CD4-positive, alpha-beta T cell treated with Interleukin-15 for 1 hour (primary cell): ENCODE data around the gene AIMP2.
"Not testable (repeated sequence)": the region's sequence is repeated elsewhere in the genome, so short reads cannot be mapped to it uniquely, and the experiment has no call there.

Experiments used
- DNase-seq: peaks from one replicate; pipeline ENCODE4 v3.0.0-alpha.2; 2020

The AIMP2 gene

DNA sequence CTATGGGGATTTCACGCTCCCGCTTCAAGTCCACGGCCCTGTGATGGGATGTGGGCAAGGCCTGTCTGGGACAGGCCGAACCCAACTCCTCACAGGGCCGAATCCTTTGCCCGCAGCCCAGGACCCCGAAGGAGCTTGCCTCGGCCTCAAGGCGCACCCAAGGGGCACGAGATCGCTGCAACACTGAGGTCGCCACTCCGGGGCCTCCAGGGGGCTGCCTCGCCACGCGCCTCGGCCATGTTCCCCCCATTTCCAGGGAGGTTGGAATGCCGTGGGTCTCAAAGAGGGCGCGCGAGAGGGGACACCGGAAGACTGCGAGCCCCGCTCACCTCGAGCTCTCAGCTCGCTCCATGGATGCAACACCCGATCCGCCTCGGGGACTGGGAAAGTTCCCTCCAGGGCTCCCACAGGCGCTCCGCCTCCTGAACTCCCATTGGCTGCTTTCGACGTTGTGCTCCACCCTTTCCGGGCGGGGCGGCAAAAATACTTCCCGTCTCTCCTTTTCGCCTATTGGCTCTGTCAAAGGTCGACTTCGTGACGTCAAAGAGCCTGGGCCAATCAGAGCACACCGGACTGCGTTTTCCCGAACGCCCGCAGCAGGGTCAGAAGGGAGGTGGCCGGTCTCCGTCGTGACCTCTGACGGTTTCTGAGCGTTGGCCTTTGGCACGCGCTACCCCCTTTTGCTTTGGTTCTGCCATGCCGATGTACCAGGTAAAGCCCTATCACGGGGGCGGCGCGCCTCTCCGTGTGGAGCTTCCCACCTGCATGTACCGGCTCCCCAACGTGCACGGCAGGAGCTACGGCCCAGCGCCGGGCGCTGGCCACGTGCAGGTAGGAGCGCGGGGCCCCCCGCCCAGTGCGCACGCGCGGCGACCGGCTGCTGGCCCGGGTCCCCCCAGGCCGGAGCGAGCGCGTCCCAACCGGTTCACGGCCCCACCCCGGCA lies at the start of gene AIMP2, which contains the start of gene PMS2:
Gene AIMP2 (plus strand): TSS at position 605 of the 944 bp plus-strand sequence. CDS start 92 bp downstream, at position 697.
Gene PMS2 (minus strand): TSS at position 382 of the 944 bp plus-strand sequence. CDS start 30 bp downstream, at position 352.
- DNase-seq, result peak; percentile 94

DNA sequence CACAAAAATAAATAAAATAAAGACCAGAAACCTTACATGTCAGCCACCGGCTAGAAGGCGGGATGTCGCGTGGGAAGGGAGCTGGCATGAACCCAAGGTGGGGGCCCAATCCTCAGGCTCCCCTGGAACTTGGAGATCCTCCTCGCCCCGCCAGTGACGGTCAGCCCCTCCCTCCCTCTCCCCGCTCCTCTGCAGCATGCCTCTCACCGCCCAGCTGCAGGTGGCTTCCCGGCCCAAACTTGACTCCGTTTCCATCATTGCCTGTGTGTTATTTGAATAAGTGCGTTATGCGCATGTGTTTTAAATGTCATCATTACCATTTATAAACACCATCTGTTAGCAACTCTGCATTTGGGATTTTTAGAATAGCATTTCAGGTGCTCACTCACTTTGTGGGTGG lies 45.9 kb upstream of the AIMP2 start:
- not testable (repeated sequence) for DNase-seq

DNA sequence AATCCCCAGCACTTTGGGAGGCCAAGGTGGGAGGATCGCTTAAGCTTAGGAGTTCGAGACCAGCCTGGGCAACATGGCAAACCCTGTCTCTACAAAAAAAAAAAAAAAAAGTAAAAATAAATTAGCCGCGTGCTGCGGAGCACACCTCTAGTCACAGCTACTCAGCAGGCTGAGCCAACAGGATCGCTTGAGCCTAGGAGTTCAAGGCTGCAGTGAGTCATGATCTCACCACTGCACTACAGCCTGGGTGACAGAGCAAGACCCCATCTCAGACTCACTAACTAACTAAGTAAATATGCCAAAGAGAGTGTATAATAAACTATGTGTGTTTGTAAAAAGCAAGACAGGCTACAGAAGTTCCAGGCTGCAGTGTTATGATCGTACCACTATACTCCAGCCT lies 45.3 kb upstream of the AIMP2 start:
- DNase-seq, result not testable (repeated sequence)

DNA sequence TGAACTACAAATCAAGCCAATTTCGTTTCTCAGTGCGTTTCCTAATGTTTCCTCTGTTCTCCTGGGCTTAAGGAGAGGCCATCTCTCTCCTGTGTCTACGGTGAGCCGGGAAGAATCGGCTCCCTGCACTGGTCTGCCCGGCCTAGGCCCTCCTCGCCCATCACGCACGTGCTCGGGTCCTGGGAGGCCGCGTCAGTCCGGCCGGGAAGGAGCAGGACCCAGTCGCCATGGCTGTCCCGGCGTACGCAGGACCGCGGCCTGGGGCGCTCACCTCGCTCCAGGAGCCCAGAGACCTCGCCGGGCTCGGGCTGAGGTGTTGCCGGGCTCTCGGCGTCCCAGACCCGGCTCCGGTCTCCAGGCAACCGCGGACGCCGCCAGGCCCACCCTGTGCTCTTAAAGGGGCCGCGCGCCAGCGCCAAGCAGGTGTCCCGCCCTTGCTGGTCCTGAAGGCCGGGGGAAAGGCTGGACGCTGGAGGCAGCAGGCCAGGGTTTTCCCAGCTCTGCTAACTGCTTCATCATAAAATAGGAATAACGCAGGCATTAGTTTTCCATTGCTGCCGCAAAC lies 38.6 kb upstream of the AIMP2 start, which contains the start of gene RSPH10B:
Gene RSPH10B (minus strand): TSS at position 343 of the 565 bp plus-strand sequence. CDS start 3,573 bp downstream, outside the sequence.
- not testable (repeated sequence) for DNase-seq

DNA sequence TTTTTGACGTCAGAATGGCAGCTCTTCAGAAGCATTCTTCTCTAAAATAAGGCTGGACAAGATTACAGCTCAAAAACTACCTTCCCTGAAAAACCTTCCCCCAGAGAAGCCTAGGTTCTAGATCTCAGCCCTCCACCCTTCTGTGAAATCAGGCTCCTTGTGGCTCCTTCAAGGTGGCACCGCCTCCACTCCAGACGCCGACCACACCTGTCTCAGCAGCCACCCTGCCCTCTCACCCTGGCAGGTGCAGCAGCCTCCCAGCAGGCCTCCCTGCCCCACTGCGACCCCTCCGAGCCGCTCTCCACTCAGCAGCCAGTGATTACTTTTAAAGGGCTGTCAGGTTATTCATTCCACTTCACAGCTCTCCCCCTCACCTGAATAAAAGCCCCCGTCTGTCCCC lies 35.5 kb upstream of the AIMP2 start:
- DNase-seq, result not testable (repeated sequence)

DNA sequence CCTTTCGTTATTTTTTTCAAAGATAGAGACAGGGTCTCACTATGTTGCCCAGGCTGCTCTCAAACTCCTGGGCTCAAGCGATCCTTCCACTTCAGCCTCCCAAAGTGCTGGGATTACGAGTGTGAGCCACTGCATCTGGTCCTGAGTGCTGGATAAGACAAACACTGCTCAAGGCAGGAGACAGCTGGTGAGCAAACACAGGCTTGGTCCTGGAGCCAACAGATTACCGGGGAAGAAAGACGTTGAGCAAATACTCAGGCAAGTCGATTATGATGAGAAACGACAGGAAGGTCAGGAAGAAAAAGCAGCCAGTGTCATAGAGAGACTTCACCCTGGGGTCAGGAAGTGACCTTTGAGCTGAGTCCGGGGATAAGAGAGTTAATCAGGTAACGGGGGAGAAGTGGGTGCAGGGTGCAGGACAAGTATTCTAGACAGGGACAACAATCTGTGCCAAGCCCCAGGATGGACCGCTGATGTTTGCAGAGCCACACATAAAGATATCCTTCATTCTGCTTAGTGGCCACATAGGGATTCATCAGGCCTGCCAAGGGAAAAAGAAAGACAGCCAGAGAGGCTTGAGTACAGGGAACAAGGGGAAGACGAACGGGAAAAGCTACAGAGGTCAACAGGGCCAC lies 29.3 kb upstream of the AIMP2 start:
- DNase-seq, result not testable (repeated sequence)

DNA sequence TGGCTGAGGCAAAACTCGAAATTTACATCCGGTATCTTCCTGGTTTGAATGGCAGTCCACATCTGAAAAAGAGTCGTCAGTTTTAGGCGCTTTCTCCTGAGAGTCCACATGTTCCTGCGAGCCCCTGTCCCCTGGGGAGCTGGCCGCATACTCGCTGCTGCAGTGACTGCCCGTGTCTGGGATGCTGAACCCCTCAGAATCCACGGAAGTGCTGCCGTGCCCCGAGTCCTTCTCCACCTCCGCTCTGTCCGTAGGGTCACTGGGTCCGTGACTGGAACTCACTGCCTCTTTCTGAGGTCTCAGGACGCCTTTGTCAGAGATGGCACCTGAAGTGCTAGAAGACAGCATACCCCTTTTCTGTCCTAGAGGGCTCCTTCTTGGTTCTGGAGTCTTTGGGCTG lies 22.0 kb upstream of the AIMP2 start:
- DNase-seq, result not testable (repeated sequence)

DNA sequence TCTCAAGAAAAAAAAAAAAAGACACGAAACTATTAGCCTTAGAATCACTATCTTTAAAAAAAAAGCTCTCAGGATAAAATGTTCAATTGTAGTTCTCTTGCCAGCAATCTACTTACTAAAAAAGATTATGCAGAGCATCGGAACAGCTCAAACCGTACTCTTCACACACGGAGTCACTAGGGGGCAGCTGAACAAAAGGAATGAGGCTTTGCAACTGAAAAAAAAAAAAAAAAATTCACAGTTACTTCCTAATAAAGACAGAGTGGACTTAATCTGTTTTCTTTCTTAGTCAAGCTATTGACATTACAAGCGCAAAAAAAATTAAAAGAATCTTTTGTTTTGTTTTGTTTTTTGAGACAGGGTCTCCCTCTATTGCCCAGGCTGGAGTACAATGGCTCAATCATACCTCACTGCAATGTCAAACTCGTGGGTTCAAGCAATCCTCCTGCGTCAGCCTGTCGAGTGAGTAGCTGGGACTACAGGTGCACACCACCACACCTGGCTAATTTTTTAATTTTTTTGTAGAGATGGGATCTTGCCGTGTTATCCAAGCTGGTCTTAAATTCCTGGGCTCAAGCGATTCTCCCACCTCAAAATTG lies 11.8 kb upstream of the AIMP2 start:
- DNase-seq, result peak; percentile 52

DNA sequence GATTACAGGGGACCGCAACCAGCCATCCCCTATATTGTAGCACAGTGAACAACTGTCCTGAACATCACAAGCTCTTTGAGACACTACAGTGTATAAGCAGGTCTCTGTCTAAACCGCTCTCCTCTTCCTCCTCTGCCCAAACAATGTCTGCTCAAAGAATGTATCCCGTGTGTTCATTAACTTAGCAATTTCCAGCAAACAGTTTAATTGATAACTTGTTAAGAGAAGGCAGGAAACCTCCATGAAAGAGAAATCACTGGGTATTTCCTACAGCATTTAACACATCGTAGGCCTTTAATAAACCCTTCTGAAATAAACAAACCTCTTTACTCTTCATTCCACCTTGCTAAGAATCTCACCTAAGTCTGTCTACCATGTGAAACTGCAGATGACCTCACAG lies 1.7 kb upstream of the AIMP2 start:
- no peak for DNase-seq

DNA sequence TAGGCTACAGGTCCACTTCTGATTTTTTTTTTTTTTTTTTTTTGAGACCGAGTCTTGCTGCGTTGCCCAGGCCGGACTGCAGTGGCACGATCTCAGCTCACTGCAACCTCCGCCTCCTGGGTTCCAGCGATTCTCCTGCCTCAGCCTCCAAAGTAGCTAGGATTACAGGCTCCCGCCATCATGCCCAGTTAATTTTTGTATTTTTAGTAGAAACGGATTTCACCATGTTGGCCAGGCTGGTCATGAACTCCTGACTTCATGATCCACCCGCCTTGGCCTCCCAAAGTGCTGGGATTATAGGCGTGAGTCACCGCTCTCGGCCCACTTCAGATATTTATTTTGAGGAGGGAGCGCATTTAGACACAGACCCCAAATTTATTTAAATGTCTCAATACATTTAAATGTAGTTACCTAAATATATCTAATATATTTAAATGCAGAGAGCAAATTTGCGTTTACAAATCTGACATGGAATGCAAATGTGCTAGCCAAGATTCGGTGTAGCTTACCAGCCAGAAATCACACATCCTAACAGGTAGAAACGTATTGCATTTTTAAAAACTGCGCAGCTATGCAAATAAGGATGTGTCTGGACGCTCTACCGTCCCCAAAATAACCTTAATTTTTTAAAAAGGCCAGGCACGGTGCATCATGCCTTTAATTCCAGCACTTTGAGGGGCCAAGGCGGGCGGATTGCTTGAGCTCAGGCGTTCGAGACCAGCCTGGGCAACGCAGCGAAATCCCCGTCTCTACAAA lies 1.1 kb upstream of the AIMP2 start:
- DNase-seq, result not testable (repeated sequence)

DNA sequence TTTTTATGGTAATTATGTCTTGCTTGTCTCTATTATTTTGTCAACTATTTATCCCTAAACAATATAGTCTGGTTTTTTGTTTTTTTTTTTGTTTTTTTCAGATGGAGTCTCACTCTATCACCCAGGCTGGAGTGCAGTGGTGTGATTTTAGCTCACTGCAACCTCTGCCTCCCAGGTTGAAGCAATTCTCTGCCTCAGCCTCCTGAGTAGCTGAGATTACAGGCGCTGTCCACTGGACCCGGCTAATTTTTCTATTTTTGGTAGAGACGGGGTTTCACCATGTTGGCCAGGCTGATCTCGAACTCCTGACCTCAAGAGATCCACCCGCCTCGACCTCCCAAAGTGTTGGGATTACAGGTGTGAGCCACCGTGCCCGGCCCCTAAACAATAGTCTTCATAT lies 1.3 kb downstream of the AIMP2 start:
- not testable (repeated sequence) for DNase-seq

DNA sequence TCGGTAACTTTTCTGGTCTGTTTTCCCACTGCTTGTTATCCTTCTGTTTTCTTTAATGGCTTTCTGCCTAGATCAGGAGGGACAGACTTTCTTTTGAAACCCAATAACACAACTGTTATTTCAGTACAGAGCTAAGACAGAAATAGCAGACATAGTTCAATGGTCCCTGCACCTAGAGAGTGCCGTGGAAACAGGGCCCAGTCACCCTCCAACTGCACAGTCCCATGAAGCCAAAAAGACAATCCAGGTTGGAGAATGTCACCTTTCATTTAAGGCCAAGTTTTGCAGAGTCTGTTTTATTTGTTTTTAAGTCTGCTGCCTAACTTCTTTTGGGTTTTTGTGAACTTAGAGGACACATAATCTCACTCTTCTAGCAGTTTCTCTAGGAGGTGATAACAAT lies 2.5 kb downstream of the AIMP2 start:
- no peak for DNase-seq

DNA sequence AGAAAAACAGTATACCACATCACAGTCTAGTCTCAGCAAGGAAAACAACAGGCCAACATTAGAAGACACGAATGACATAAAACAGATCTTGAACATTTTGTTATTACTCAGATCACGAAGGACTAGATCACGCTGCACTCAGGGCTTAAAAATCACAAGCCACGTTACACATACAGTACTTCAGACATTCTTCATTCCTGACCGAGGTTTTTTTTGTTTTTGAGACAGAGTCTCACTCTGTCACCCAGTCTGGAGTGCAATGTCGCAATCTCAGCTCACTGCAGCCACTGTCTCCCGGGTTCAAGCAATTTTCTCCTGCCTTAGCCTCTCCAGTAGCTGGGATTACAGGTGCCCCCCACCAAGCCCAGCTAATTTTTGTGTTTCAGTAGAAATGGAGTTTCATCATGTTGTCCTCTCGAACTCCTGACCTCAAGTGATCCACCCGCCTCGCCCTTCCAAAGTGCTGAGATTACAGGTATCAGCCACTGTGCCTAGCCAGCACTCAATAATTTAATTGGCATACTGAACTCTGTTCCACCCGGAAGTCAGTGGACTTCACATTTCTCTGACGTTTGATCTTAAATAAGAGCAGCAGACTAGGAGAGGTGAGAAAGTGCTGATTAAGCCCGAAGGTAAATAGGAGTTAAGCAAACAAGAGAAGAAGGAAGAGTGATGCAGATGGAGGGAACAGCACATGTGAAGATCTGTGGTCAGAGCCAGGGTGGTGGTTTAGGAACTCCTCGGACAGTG lies 3.5 kb downstream of the AIMP2 start:
- no peak for DNase-seq

DNA sequence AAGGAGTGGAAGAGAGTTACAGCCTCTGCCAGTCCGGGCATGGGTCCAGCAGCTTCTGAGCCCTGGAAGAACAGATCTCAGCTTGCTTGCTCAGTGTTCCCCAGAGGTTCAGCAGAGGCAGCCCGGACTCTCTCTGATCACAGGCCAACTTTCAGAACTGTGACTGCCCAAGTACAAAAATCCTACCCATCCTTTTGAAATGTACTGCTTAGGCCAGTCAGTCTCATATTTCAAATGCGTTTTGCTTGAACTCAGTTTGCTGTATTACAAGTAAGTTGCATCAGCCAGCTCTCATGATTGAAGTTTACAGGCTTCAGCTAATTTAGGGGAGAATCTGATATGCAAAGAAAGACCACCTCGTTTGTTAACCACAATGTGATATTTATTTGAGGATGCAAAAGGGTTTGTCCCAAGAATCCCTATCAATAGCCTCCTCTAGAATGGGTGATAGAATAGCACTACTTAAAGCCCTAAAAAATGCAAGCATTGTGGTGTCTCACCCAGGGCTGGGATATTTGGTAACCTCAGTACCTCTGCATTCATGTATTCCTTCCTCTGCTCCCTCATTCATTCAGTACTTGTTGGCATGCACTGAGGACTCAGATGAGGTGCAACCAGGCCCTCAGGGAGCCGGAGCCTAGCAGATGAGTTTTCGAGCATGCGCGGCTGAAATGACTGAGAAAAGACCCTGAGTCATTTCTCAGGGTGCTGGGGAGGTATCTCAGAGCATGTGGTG lies 7.0 kb downstream of the AIMP2 start:
- no peak for DNase-seq

DNA sequence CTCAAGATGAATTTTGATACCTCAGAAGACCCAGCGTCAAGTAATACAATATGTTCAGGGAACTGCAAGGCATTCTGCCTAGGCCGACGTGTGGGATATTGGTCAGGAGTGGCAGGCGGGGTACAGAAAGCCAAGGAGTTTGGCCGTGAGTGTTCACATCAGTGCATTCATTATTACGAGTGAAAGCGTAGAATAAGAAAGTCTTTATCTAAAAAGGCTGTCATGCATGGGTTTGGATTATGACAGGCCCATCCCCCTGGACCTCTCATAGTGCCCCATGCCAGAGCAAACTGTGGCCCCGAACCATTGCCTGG lies 7.5 kb downstream of the AIMP2 start:
- no peak for DNase-seq

DNA sequence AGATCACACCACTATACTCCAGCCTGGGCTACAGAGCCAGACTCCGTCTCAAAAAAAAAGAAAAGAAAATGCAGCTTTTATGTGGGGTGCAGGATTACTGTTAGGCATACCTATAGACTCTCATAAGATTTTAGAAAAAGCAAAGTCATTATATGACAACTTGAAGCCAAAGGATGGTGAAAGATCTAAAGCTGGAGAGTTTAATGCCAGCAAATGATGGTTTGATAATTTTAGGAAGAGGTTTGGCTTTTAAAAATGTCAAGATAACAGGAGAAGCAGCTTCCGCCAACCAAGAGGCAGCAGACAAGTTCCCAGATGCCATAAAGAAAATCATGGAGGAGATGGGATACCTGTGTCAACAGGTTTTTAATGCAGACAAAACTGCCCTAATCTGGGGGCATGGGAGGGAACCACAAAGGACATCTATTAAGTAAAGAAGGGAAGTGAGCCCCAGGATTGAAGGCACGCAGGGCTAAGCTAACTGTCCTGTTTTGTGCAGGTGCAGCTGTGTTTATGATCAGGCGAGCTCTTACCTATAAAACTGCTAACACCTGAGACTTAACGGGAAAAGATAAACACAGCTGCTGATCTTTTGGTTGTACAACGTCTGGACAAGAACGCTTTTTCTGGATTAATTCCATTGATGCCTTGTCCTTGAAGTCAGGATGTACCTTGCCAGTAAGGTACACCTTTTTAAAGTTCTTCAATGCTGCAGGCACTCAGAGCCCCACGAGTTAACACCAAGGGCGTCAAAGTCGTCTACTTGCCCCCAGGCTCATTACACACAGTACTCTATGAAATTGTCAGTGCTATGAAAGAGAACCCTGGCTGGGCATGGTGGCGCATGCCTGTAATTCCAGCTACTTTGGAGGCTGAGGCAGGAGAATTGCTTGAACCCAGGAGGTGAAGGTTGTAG lies 11.6 kb downstream of the AIMP2 start:
- no peak for DNase-seq

DNA sequence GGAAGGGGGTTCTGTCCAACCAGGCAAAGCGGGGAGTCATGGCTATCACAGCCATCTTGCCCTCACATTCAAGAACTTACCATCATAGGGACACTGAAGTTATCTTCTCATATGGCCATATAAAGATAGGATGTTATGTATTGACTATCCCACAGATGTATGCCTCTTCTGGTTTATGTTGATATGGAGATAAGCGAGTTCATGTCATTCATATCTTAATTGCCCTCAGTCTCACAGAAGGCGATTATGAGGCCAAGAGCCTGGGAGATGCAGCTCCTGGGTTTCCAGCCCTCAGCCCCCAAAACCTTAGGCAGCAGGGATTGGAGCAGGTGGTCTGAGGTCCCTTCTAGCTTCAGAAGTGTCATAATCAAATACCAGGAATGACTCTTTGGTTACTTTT lies 13.6 kb downstream of the AIMP2 start:
- DNase-seq, result no peak

DNA sequence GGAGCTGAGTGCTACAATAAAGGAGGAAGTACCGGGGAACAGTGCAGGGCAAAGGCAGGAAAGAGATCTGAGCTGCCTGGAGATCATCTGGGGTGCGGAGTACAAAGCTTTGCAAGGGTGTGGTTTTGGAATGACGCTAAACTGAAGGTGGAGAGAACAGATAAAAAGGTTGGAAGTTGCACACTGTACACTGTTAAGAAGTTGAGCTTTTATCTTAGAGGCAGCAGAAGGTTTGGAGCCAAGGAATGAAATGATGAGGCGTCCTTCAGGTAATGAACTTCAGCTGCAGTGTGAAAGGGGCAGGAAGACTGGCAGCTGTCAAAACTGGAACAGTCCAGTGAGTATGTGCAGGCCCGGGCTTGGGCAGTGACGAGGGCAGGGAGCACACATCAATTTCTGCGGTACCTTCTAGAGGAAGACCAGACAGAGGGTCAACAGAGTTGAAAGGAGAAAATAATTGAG lies 14.9 kb downstream of the AIMP2 start:
- no peak for DNase-seq

DNA sequence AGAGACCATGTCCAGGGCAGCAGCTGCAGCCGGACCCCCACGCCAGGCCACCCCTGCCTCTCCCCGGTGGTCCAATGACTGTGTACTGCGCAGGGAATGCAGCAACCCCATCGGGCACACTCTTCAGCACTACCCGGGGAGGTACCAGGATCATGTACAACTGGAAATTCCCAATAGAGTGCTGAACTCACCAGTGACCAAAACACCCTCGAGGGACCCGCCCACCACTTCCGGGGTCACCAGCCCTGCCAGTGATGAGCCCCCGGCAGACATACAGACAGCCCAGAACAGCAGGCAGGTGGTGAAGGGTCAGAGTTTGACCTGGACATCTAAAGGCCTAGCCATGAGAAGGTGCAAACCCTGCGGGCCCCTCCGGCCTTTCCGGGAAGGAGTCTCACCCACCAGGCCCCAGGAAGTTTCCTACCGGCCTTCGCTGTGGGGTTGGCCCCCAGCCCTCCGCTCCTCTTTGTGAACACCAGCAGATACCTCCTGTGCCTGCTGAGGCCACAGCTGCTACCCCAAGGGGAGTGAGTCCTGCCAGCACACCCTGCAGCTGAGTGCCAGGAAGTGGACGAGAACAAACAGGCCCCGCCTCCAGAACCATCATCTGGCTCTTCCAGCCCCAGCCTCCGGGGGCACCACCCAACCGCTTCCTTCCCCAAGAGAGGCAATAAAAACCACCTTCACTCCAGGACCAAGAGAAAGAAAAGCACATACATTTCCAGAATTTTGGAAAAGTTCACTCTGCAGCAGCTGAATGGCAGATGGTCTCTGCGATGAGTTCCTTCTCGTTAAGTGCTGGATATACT lies 17.1 kb downstream of the AIMP2 start:
- DNase-seq, result peak; percentile 78
